ENCODE results near the gene PEAK3. TPM values are rescaled to one million over a fixed set of nuclear protein-coding genes. Genes with fewer than 3 reads are reported as not detected.

The PEAK3 gene
- total and polyA plus RNA-seq, 9 of the 15 experiments (the other 6 are each of a cell fraction or from before 2014, with no cell fraction given), result 0.07 to 0.40 TPM; not detected in 7

GRCh38 chr19:2289714-2290435 is 7.9 kb upstream of the PEAK3 start (continued):
- TF ChIP-seq, protein P1, sequence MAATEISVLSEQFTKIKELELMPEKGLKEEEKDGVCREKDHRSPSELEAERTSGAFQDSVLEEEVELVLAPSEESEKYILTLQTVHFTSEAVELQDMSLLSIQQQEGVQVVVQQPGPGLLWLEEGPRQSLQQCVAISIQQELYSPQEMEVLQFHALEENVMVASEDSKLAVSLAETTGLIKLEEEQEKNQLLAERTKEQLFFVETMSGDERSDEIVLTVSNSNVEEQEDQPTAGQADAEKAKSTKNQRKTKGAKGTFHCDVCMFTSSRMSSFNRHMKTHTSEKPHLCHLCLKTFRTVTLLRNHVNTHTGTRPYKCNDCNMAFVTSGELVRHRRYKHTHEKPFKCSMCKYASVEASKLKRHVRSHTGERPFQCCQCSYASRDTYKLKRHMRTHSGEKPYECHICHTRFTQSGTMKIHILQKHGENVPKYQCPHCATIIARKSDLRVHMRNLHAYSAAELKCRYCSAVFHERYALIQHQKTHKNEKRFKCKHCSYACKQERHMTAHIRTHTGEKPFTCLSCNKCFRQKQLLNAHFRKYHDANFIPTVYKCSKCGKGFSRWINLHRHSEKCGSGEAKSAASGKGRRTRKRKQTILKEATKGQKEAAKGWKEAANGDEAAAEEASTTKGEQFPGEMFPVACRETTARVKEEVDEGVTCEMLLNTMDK (IDR thresholded peaks at IDR 0.05; ENCODE audit: borderline replicate concordance, insufficient read depth, low read depth, low read length, poor library complexity, severe bottlenecking), result no peak
- TF ChIP-seq NRF1 (conservative IDR thresholded peaks at IDR 0.05 in 1 of 2, IDR thresholded peaks at IDR 0.05 in 1 of 2) (peak; percentile 42 to 47; a peak in 3 of 4 replicates), FOXP1 (CRISPR knock-in tag; IDR thresholded peaks at IDR 0.05) (0 out of 2 replicates have a peak, but pooled peaks have one; percentile 60), RFX5 (IDR thresholded peaks at IDR 0.05; ENCODE audit: low read depth, low read length) (no peak), CTBP1 (IDR thresholded peaks at IDR 0.05; ENCODE audit: borderline replicate concordance) (peak; percentile 50; the same call in 1 of the 2 replicates), PHTF2 (CRISPR knock-in tag; IDR thresholded peaks at IDR 0.05) (no peak), ARID1B (IDR thresholded peaks at IDR 0.05) (peak; percentile 57; the same call in 1 of the 2 replicates), MYNN (IDR thresholded peaks at IDR 0.05) (no peak; the same call in 1 of the 2 replicates), MYNN (CRISPR knock-in tag; IDR thresholded peaks at IDR 0.05) (no peak), TSC22D4 (tag; IDR thresholded peaks at IDR 0.05) (no peak), HMGN3 (IDR thresholded peaks at IDR 0.05; ENCODE audit: borderline replicate concordance, extremely low read depth, insufficient read length, low read depth, low read length) (peak; percentile 61), MAZ (CRISPR knock-in tag; conservative IDR thresholded peaks at IDR 0.05 in 1 of 2, IDR thresholded peaks at IDR 0.05 in 1 of 2) (peak; percentile 38 to 55; a peak in 1 of 4 replicates), ARID3B (CRISPR knock-in tag; IDR thresholded peaks at IDR 0.05; ENCODE audit: borderline replicate concordance) (no peak), ZNF707 (CRISPR knock-in tag; conservative IDR thresholded peaks at IDR 0.05) (no peak), KLF6 (CRISPR knock-in tag; IDR thresholded peaks at IDR 0.05; ENCODE audit: borderline replicate concordance) (peak; percentile 26; the same call in 1 of the 2 replicates), NR2C2 (CRISPR knock-in tag; IDR thresholded peaks at IDR 0.05) (no peak), NR2C2 (tag; IDR thresholded peaks at IDR 0.05) (peak; percentile 29; the same call in 1 of the 2 replicates), ZNF76 (CRISPR knock-in tag; IDR thresholded peaks at IDR 0.05; ENCODE audit: borderline replicate concordance) (no peak), KDM5B (IDR thresholded peaks at IDR 0.05; ENCODE audit: insufficient replicate concordance, low read depth, low read length) (peak; percentile 59), ESRRA (IDR thresholded peaks at IDR 0.05; ENCODE audit: borderline replicate concordance, low read depth) (peak; percentile 48; the same call in 1 of the 2 replicates), KLF13 (tag; IDR thresholded peaks at IDR 0.05; ENCODE audit: borderline replicate concordance, low read depth) (0 out of 2 replicates have a peak, but pooled peaks have one; percentile 36), MECOM (CRISPR knock-in tag; IDR thresholded peaks at IDR 0.05) (no peak), ZNF174 (CRISPR knock-in tag; IDR thresholded peaks at IDR 0.05) (no peak), SMARCE1 (IDR thresholded peaks at IDR 0.05) (peak; percentile 67; the same call in 1 of the 2 replicates)
- TF ChIP-seq, protein P2, sequence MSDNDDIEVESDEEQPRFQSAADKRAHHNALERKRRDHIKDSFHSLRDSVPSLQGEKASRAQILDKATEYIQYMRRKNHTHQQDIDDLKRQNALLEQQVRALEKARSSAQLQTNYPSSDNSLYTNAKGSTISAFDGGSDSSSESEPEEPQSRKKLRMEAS (CRISPR knock-in tag; IDR thresholded peaks at IDR 0.05), result peak; percentile 86
